GM19397 (cell line): ENCODE results near the gene SLC6A13.
"Not testable (repeated sequence)": the region's sequence is repeated elsewhere in the genome, so short reads cannot be mapped to it uniquely, and the experiment has no call there.

Experiments used
- ATAC-seq: cut with Tn5 transposase; IDR thresholded peaks from one replicate; pipeline ENCODE4 v1.9.1; 2021; ENCODE audit warnings: mild to moderate bottlenecking, moderate library complexity; ENCODE audit not compliant: unreplicated experiment

Gene SLC6A13

DNA sequence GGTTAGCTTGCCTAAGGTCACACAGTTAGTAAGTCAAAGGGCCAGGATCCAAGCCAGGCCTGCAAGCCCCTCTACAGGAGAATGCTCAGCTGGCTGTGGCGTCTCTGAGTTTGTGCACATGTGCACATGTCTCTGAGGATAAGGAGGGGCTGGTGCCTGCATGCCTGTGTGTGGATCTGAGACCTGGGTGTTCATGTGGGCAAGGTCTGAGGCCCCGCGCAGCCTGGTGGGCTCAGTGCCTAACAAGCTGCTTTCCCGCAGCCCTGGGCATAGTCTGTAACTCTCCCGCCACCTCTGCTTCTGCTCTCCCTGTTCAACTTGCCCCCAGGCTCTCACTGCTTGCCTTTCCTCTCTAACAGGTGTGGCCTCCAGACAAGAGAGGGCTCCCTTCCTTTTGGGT, 44.4 kb downstream of the SLC6A13 start:
- no peak for ATAC-seq

DNA sequence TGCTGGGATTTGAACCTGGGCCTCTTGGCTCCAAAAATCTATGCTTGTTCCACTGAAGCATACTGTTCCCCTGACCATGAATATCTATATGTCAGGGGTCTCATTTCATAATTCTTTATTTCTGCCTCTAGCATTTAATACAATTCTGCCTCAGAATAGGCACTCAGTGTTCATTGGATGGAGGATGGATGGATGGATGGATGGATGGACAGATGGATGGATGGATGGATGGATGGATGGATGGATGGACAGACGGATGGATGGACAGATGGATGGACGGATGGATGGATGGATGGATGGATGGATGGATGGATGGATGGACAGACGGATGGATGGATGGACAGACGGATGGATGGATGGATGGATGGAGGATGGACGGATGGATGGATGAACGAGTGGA, 45.6 kb downstream of the SLC6A13 start:
- not testable (repeated sequence) for ATAC-seq

- ATAC-seq: no peak
These were observed 47.5 kb downstream of the SLC6A13 start for GRCh38 chr12:215116-215515.

- no peak for ATAC-seq
These were observed 48.5 kb downstream of the SLC6A13 start, which contains the start of gene SLC6A12 for GRCh38 chr12:214003-214741. Gene SLC6A12 (minus strand): TSS chr12:214157. CDS start chr12:209986, 4,171 bp downstream.

- no peak for ATAC-seq
These were observed 49.1 kb downstream of the SLC6A13 start for GRCh38 chr12:213527-213932.

GRCh38 chr12:212715-213526, 49.7 kb downstream of the SLC6A13 start:
- ATAC-seq: no peak

GRCh38 chr12:212415-212714, 50.3 kb downstream of the SLC6A13 start:
- no peak for ATAC-seq

- ATAC-seq: no peak
These were observed 50.8 kb downstream of the SLC6A13 start for GRCh38 chr12:211639-212414.

GRCh38 chr12:211142-211465, 51.5 kb downstream of the SLC6A13 start:
- ATAC-seq: no peak

GRCh38 chr12:210277-211141, 52.1 kb downstream of the SLC6A13 start:
- no peak for ATAC-seq

- ATAC-seq: no peak
These were observed 52.8 kb downstream of the SLC6A13 start for GRCh38 chr12:209851-210250.

GRCh38 chr12:209246-209645, 53.4 kb downstream of the SLC6A13 start:
- no peak for ATAC-seq

GRCh38 chr12:208813-209212, 53.8 kb downstream of the SLC6A13 start:
- no peak for ATAC-seq

DNA sequence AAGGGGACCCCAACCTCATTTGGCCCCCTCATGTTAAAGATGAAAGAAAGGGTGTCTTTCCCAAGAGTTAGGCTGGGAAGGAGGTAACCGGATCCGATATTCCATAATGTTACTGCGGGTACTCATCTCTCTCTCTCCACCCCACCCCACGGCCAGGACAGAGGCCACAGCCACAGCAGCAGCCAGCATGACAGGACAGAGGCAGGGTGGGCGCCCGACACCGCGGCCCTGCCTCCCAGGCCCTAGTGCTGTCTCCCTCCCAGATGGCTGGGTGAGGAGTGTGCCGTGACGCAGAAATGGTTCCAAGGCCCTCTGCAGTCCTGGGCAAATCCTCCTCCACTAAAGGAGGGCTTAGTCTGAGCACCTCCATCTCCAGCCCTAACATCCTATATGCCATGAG, 54.8 kb downstream of the SLC6A13 start:
- no peak for ATAC-seq

DNA sequence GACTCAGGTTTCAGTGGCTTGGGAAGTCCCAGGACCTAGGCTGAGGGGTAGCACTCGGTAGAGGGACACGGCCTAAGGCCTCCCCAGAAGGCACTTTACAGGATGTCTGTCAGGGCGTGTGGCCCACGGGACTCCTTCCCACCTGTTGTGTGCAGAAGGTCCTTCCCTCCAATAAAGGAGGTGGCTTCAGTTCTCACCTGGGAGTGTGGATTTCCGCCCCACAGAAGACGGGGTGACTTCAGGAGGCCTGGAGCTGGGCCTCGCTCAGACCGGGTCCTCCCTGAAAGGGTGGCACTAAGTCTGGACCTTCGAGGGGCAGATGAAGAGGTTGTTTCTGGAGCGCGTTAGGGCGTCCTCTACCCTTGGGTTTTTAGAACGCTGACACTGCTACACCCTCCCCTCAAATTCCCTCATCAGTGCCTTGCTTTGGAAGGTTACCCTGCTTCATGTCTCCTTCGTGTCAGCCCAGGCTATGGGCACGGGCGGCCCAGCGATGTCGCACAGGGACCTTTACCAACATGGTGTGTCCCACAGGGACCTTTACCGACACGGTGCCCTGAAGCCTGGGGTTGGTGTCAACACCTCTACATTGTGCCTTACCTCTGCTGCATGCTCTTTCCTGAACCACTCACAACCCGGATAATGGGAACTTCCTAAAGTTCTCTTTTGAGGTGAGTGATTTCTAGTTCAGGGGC, 55.7 kb downstream of the SLC6A13 start:
- no peak for ATAC-seq

- no peak for ATAC-seq
These were observed 57.6 kb downstream of the SLC6A13 start for GRCh38 chr12:205026-205425.

DNA sequence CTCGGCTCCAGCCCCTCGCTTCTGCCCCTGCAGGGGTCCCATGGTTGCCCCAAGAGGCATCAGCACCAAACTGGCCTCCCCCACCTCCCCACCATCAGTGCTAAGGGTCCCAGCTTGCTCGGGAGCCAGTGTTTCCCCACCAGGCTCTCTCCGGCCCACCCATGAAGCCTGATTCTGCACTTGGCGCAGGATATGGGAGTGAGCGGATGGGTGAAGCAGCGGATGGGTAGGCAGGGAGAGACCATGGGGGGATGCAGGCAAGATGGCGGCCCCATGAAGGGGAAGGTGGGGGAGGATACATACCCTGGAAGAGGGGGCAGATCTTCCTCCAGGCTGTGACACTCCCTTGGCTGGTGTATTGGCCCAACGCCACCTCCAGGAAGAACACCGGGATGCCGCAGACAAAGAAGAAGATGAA, 58.4 kb downstream of the SLC6A13 start:
- no peak for ATAC-seq

DNA sequence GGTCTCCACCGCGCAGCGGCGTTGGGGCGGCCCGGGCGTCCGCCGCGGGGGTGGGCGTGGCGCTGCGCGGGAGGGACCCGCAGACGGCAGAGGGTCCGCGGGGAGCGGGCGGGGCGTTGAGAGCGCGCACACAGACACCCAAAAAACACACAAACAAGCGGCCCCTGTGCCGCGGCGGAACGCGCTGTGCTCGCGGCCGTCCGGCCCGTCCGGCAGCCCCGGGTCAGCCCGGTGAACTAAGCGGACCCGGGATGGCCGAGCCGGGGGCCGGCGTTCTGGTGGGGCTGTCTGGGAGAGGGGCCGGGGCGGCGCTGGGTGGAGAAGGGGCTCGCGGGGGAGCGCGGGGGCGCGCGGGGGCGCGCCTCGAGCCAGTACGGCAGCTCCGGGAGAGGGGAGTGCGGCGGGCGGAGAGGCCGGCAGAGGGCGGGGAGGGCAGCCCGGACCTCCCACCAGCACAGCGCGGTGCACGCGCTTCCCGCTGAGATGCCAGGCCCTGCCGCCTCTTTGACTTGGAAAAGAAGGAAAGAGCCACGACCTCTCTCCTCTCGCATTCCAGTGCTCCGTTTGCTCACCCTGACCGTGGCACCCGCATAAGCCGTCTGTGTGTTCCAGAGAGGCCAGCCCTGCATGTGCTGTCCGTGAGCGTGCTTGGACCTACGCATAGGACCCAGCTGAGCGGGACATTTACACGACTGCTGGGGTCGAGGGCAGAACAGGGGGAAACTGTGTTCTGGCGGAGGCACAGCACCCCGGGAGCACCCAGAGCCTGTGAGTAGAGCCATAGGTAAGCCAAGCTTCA, 59.0 kb downstream of the SLC6A13 start:
- ATAC-seq: no peak

DNA sequence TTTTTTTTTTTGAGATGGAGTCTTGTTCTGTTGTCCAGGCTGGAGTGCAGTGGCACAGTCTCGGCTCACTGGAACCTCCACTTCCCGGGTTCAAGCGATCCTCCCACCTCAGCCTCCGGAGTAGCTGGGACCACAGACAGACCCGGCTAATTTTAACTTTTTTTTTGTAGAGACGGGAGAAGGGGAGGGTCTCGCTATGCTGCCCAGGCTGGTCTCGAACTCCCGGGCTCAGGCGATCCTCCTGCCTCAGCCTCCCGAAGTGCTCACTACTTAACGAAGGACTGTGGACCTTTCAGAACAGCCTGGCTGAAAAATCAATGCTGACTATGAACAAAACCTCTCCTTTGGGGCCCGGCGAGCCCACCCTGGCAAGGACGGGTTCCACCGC, 59.6 kb downstream of the SLC6A13 start:
- ATAC-seq: no peak
